GM18508 (cell line): ENCODE results near the gene EFNA5.

Experiments
- ATAC-seq: cut with Tn5 transposase; IDR thresholded peaks from one replicate; pipeline ENCODE4 v1.9.1; 2021; ENCODE audit warnings: moderate number of reproducible peaks; ENCODE audit not compliant: insufficient read depth, unreplicated experiment

Gene EFNA5

GRCh38 chr5:107554776-107555424, 115.8 kb downstream of the EFNA5 start:
- no peak for ATAC-seq

- no peak for ATAC-seq
These were observed 117.6 kb downstream of the EFNA5 start for GRCh38 chr5:107553117-107553555.

- ATAC-seq: no peak
These were observed 119.6 kb downstream of the EFNA5 start for GRCh38 chr5:107551088-107551487.

- no peak for ATAC-seq
These were observed 121.2 kb downstream of the EFNA5 start for GRCh38 chr5:107549567-107549966.

- no peak for ATAC-seq
These were observed 122.3 kb downstream of the EFNA5 start for GRCh38 chr5:107548477-107548876.

GRCh38 chr5:107546719-107547118, 124.0 kb downstream of the EFNA5 start:
- no peak for ATAC-seq

GRCh38 chr5:107545486-107545885, 125.3 kb downstream of the EFNA5 start:
- no peak for ATAC-seq

GRCh38 chr5:107544967-107545366, 125.8 kb downstream of the EFNA5 start:
- ATAC-seq: no peak

GRCh38 chr5:107544476-107544875, 126.3 kb downstream of the EFNA5 start:
- no peak for ATAC-seq

GRCh38 chr5:107543868-107544267, 126.9 kb downstream of the EFNA5 start:
- ATAC-seq: no peak

GRCh38 chr5:107542831-107543231, 127.9 kb downstream of the EFNA5 start:
- ATAC-seq: no peak

GRCh38 chr5:107542428-107542827, 128.3 kb downstream of the EFNA5 start:
- ATAC-seq: no peak

GRCh38 chr5:107541400-107541799, 129.3 kb downstream of the EFNA5 start:
- ATAC-seq: no peak

- no peak for ATAC-seq
These were observed 130.9 kb downstream of the EFNA5 start for GRCh38 chr5:107539726-107540330.

- no peak for ATAC-seq
These were observed 131.8 kb downstream of the EFNA5 start for GRCh38 chr5:107538805-107539445.

- no peak for ATAC-seq
These were observed 132.4 kb downstream of the EFNA5 start for GRCh38 chr5:107538331-107538730.

- ATAC-seq: no peak
These were observed 134.9 kb downstream of the EFNA5 start for GRCh38 chr5:107535849-107536248.

GRCh38 chr5:107533910-107534876, 136.5 kb downstream of the EFNA5 start:
- ATAC-seq: no peak

GRCh38 chr5:107532916-107533315, 137.8 kb downstream of the EFNA5 start:
- no peak for ATAC-seq

- no peak for ATAC-seq
These were observed 138.4 kb downstream of the EFNA5 start for GRCh38 chr5:107532169-107532878.
